ENCODE data around the gene RRM2. TPM values are rescaled to one million over a fixed set of nuclear protein-coding genes. Genes with fewer than 3 reads are reported as not detected.

Gene RRM2
- total and polyA plus RNA-seq, 2 experiments from 2014 or later, result 15.2 to 49.7 TPM

- Histone ChIP-seq H3K4me2 (peak overlapping the region; percentile 12), H2AFZ (no peak overlapping the region), H3K4me1 (ENCODE audit: insufficient read depth) (peaks cover 13% of the 10 kb centered on the region), H3K36me3 (replicated peaks; ENCODE audit: insufficient read depth, low read depth) (no peaks in the 10 kb centered on the region), H3K79me2 (peaks cover 23% of the 10 kb centered on the region), H3K9me2 (replicated peaks; ENCODE audit: insufficient read depth) (no peaks in the 10 kb centered on the region), H3K27me3 (no peaks in the 10 kb centered on the region), H3K4me3 (no peak overlapping the region), H3K27ac (no peak overlapping the region), H4K20me1 (ENCODE audit: insufficient read depth, poor library complexity, severe bottlenecking) (no peaks in the 10 kb centered on the region), H3K9me3 (ENCODE audit: low read depth) (no peaks in the 10 kb centered on the region)
- 91% methylated on average over 6 of the region's 6 CpGs for WGBS (ENCODE audit: low lambda C conversion rate, missing lambda C conversion rate)
- no peak for DNase-seq (ENCODE audit: low spot score)
- no peak for TF ChIP-seq EZH2 (IDR thresholded peaks at IDR 0.05; ENCODE audit: borderline replicate concordance)
- no peak for TF ChIP-seq EZH2phosphoT487 (IDR thresholded peaks at IDR 0.05; ENCODE audit: low read depth, severe bottlenecking, unreplicated experiment)
- TF ChIP-seq CTCF (IDR thresholded peaks at IDR 0.05; ENCODE audit: poor library complexity), result no peak
Measured at GRCh38 chr2:10125842-10126631, 3.5 kb downstream of the RRM2 start.

DNA sequence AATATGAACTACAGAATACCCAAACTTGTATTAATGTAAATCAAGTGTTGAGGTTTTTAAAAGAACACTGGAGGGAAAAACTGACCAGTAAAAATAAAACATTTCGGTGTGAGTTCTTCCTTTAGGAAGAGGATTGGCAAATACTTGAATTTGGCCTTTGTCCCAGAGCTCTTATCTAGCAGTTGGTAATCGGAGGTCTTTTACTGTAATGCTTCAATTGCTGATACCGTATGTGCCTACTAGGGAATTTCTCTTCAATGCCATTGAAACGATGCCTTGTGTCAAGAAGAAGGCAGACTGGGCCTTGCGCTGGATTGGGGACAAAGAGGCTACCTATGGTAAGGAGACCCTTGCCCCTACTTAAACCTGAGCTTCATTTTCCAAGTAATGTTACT lies 4.1 kb downstream of the RRM2 start:
- H3K4me1 ChIP-seq (ENCODE audit: insufficient read depth), result peaks cover 9% of the 10 kb centered on the region
- H3K79me2 ChIP-seq, result peaks cover 23% of the 10 kb centered on the region
- no peaks in the 10 kb centered on the region for H3K36me3 ChIP-seq (replicated peaks; ENCODE audit: insufficient read depth, low read depth)
- H3K27ac ChIP-seq, result no peak overlapping the region
- peak overlapping the region; percentile 12 for H3K4me2 ChIP-seq
- no peaks in the 10 kb centered on the region for H3K9me3 ChIP-seq (ENCODE audit: low read depth)
- H3K9me2 ChIP-seq (replicated peaks; ENCODE audit: insufficient read depth), result no peaks in the 10 kb centered on the region
- no peak for DNase-seq (ENCODE audit: low spot score)
- WGBS (ENCODE audit: low lambda C conversion rate, missing lambda C conversion rate), result 48% methylated on average over 5 of the region's 5 CpGs
- no peak overlapping the region for H2AFZ ChIP-seq
- H4K20me1 ChIP-seq (ENCODE audit: insufficient read depth, poor library complexity, severe bottlenecking), result no peaks in the 10 kb centered on the region
- H3K27me3 ChIP-seq, result no peaks in the 10 kb centered on the region
- TF ChIP-seq CTCF (IDR thresholded peaks at IDR 0.05; ENCODE audit: poor library complexity) (no peak), EZH2phosphoT487 (IDR thresholded peaks at IDR 0.05; ENCODE audit: low read depth, severe bottlenecking, unreplicated experiment) (no peak), EZH2 (IDR thresholded peaks at IDR 0.05; ENCODE audit: borderline replicate concordance) (no peak)
- no peak overlapping the region for H3K4me3 ChIP-seq

GRCh38 chr2:10128420-10128819 lies 5.9 kb downstream of the RRM2 start:
- H4K20me1 ChIP-seq (ENCODE audit: insufficient read depth, poor library complexity, severe bottlenecking), result no peaks in the 10 kb centered on the region
- peaks cover 5% of the 10 kb centered on the region for H3K4me1 ChIP-seq (ENCODE audit: insufficient read depth)
- no peak overlapping the region for H2AFZ ChIP-seq
- no peak overlapping the region for H3K4me2 ChIP-seq
- peaks cover 15% of the 10 kb centered on the region for H3K79me2 ChIP-seq
- H3K36me3 ChIP-seq (replicated peaks; ENCODE audit: insufficient read depth, low read depth), result no peaks in the 10 kb centered on the region
- DNase-seq (ENCODE audit: low spot score), result no peak
- no peak overlapping the region for H3K4me3 ChIP-seq
- TF ChIP-seq EZH2 (IDR thresholded peaks at IDR 0.05; ENCODE audit: borderline replicate concordance) (no peak), CTCF (IDR thresholded peaks at IDR 0.05; ENCODE audit: poor library complexity) (no peak), EZH2phosphoT487 (IDR thresholded peaks at IDR 0.05; ENCODE audit: low read depth, severe bottlenecking, unreplicated experiment) (no peak)
- no peaks in the 10 kb centered on the region for H3K27me3 ChIP-seq
- H3K27ac ChIP-seq, result no peak overlapping the region
- no peaks in the 10 kb centered on the region for H3K9me2 ChIP-seq (replicated peaks; ENCODE audit: insufficient read depth)
- H3K9me3 ChIP-seq (ENCODE audit: low read depth), result no peaks in the 10 kb centered on the region
